ENCODE data around the gene MAN2B2. TPM values are rescaled to one million over a fixed set of nuclear protein-coding genes. Genes with fewer than 3 reads are reported as not detected.

MAN2B2 gene
- total RNA-seq, 4 donors from 2014 or later = 31.9 to 42.0 (median 33.0) TPM

DNA sequence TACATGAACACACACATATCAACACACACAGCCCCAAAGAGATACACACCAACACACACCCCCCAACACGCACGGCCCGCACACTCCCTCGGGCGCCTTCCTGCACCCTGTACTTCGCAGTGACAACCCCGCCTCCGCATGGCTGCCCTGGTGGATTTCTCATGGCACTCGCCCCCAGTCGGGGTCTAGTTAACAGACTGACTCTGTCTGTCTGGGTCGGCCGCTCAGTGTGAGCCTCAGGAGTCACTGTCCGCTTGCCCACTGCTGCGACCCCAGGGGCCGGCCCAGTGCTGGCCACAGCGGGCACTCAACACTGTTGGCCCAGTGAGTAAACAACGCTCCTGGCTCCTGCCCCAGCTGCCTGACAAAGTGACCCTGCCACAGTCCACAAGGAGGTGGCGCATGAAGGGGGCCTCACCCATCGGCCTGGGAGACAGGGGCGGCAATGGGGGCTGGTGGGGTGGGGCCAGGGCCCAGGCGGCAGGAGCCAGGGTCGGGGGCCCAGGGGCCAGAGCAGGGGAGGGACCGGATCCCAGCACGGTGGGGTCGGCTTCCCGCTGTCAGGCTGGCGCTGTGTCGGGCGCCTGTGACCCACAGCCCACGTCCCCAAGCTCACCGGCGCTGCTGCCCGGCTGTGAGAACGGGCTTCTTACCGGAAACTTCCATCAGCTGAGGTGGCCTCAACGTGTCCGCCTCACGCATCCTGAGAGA lies 40.2 kb upstream of the MAN2B2 start:
- no peak for DNase-seq (ENCODE audit: extremely low spot score)
- Histone ChIP-seq H3K4me1 (no peaks in the 10 kb centered on the region), H3K27ac (replicated peaks in 1 of 4) (no peak overlapping the region), H3K36me3 (no peaks in the 10 kb centered on the region), H3K4me3 (no peak overlapping the region), H3K27me3 (peaks cover 0 to 60% (median 0%) of the 10 kb centered on the region in 4 donors), H3K9me3 (peaks cover 0 to 8% (median 2%) of the 10 kb centered on the region in 4 donors)
- TF ChIP-seq EP300 (IDR thresholded peaks at IDR 0.05) (no peak), POLR2AphosphoS5 (IDR thresholded peaks at IDR 0.05) (no peak), POLR2A (IDR thresholded peaks at IDR 0.05; ENCODE audit: low read depth) (no peak)
- TF ChIP-seq, protein P1, sequence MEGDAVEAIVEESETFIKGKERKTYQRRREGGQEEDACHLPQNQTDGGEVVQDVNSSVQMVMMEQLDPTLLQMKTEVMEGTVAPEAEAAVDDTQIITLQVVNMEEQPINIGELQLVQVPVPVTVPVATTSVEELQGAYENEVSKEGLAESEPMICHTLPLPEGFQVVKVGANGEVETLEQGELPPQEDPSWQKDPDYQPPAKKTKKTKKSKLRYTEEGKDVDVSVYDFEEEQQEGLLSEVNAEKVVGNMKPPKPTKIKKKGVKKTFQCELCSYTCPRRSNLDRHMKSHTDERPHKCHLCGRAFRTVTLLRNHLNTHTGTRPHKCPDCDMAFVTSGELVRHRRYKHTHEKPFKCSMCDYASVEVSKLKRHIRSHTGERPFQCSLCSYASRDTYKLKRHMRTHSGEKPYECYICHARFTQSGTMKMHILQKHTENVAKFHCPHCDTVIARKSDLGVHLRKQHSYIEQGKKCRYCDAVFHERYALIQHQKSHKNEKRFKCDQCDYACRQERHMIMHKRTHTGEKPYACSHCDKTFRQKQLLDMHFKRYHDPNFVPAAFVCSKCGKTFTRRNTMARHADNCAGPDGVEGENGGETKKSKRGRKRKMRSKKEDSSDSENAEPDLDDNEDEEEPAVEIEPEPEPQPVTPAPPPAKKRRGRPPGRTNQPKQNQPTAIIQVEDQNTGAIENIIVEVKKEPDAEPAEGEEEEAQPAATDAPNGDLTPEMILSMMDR (IDR thresholded peaks at IDR 0.05) = no peak
- 92% methylated on average over 31 of the region's 38 CpGs for WGBS
- intact Hi-C loops (cut with DNase I) = no loop called here

GRCh38 chr4:6535329-6535692 lies 39.7 kb upstream of the MAN2B2 start:
- Histone ChIP-seq H3K27me3 (peaks cover 0 to 60% (median 0%) of the 10 kb centered on the region in 4 donors), H3K36me3 (no peaks in the 10 kb centered on the region), H3K4me1 (no peaks in the 10 kb centered on the region), H3K27ac (replicated peaks in 1 of 4) (no peak overlapping the region), H3K9me3 (peaks cover 0 to 9% (median 7%) of the 10 kb centered on the region in 4 donors), H3K4me3 (no peak overlapping the region)
- no peak for TF ChIP-seq POLR2AphosphoS5 (IDR thresholded peaks at IDR 0.05)
- TF ChIP-seq, protein P1 (IDR thresholded peaks at IDR 0.05) = no peak
- TF ChIP-seq POLR2A (IDR thresholded peaks at IDR 0.05; ENCODE audit: low read depth) = no peak
- TF ChIP-seq EP300 (IDR thresholded peaks at IDR 0.05) = no peak
- DNase-seq (ENCODE audit: extremely low spot score) = no peak
- intact Hi-C loops (cut with DNase I) = no loop called here
- WGBS = 89% methylated on average over 17 of the region's 17 CpGs

DNA sequence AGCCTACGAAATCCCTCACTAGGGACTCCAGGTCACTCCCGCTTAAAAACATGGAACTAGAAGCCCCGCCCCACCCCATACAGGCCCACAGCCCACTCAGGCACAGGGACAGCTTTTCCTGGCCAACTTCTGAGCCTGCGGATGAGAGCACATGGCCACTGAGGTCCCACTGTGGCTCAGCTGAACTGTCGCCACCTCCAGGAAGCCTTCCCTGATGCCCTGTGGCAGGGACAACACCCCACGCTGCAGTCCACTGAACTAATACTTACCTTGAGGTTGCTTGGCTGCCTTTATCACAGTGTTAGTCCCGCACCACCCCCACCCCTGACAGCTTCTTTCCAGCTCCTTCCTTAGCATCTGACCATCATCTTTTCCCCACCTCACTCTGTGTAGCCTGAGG lies 39.3 kb upstream of the MAN2B2 start:
- no peaks in the 10 kb centered on the region for H3K4me1 ChIP-seq
- H3K27ac ChIP-seq (replicated peaks in 1 of 4) = no peak overlapping the region
- no peaks in the 10 kb centered on the region for H3K36me3 ChIP-seq
- intact Hi-C loops (cut with DNase I) = no loop called here
- no peak overlapping the region for H3K4me3 ChIP-seq
- DNase-seq (ENCODE audit: extremely low spot score) = no peak
- H3K27me3 ChIP-seq = peaks cover 0 to 60% (median 0%) of the 10 kb centered on the region in 4 donors
- H3K9me3 ChIP-seq = peaks cover 0 to 13% (median 11%) of the 10 kb centered on the region in 4 donors
- TF ChIP-seq, protein P1 (IDR thresholded peaks at IDR 0.05) = no peak
- no peak for TF ChIP-seq EP300 (IDR thresholded peaks at IDR 0.05)
- TF ChIP-seq POLR2A (IDR thresholded peaks at IDR 0.05; ENCODE audit: low read depth) = no peak
- no peak for TF ChIP-seq POLR2AphosphoS5 (IDR thresholded peaks at IDR 0.05)
- 84% methylated on average over 7 of the region's 7 CpGs for WGBS

GRCh38 chr4:6538111-6538510 lies 36.9 kb upstream of the MAN2B2 start:
- intact Hi-C loops (cut with DNase I) = no loop called here
- Histone ChIP-seq H3K4me3 (no peak overlapping the region), H3K27me3 (peaks cover 0 to 61% (median 0%) of the 10 kb centered on the region in 4 donors), H3K4me1 (no peaks in the 10 kb centered on the region), H3K27ac (replicated peaks in 1 of 4) (no peak overlapping the region), H3K36me3 (no peaks in the 10 kb centered on the region), H3K9me3 (peaks cover 0 to 15% (median 12%) of the 10 kb centered on the region in 4 donors)
- 95% methylated on average over 14 of the region's 15 CpGs for WGBS
- DNase-seq (ENCODE audit: extremely low spot score) = no peak
- no peak for TF ChIP-seq EP300 (IDR thresholded peaks at IDR 0.05)
- TF ChIP-seq, protein P1 (IDR thresholded peaks at IDR 0.05) = no peak
- TF ChIP-seq POLR2AphosphoS5 (IDR thresholded peaks at IDR 0.05) = no peak
- TF ChIP-seq POLR2A (IDR thresholded peaks at IDR 0.05; ENCODE audit: low read depth) = no peak
